HG03378 (cell line): ENCODE data around the gene MEAF6.

Experiments
- ATAC-seq: cut with Tn5 transposase; IDR thresholded peaks from one replicate; pipeline ENCODE4 v1.9.1; 2021; ENCODE audit warnings: mild to moderate bottlenecking, moderate library complexity; ENCODE audit not compliant: unreplicated experiment

MEAF6 gene

GRCh38 chr1:37446874-37447273, 67.7 kb downstream of the MEAF6 start:
- no peak for ATAC-seq

DNA sequence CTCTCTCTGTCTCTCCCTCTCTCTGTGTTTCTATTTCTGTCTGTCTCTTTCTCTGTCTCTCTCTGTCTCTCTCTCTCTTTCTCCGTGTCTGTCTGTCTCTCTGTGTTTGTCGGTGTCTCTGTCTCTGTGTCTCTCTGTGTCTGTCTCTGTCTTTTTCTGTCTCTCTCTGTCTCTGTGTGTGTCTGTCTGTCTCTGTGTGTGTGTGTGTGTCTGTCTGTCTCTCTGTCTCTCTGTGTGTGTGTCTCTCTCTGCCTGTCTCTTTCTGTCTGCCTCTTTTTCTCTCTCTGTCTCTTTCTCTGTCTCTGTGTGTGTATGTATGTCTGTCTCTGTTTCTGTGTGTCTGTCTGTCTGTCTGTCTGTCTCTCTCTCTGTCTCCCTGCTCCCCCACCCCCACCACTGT, 71.9 kb downstream of the MEAF6 start:
- no peak for ATAC-seq
